HL-60 (cell line): Measurements from ENCODE around the gene PRAME.

ENCODE experiments used
- DNase-seq, 2 experiments: peaks; one replicate each; pipeline ENCODE4 v3.0.0-alpha.2; 2010 to 2020; ENCODE audit warnings: low read depth in 1 of 2, low spot score in 1 of 2
- H3K27ac ChIP-seq: fragments of 250-450 bp; sonication (Bioruptor Pico); replicated peaks from 2 replicates; pipeline ENCODE4 v1.5.1; 2020; ENCODE audit warnings: mild to moderate bottlenecking, moderate library complexity
- H3K27me3 ChIP-seq: fragments of 250-450 bp; sonication (Bioruptor Pico); 2 replicates; pipeline ENCODE4 v1.5.1; 2021; ENCODE audit warnings: mild to moderate bottlenecking, moderate library complexity; ENCODE audit not compliant: insufficient read depth, poor library complexity, severe bottlenecking
- H3K4me3 ChIP-seq: replicated peaks from 2 replicates; pipeline ENCODE4 v1.5.1; 2011; ENCODE audit warnings: mild to moderate bottlenecking, control low read depth, low read length; ENCODE audit not compliant: insufficient read depth
- GABPA ChIP-seq: IDR thresholded peaks from 2 replicates; pipeline ENCODE4 v1.6.1; 2012; ENCODE audit warnings: low read depth
- POLR2AphosphoS5 ChIP-seq: IDR thresholded peaks from 2 replicates; pipeline ENCODE4 v1.6.1; 2012; ENCODE audit warnings: low read depth
- SPI1 ChIP-seq: IDR thresholded peaks from 2 replicates; pipeline ENCODE4 v1.6.1; 2012; ENCODE audit warnings: low read depth, mild to moderate bottlenecking, borderline replicate concordance
- TF ChIP-seq, protein P1 (sequence below): IDR thresholded peaks from 2 replicates; pipeline ENCODE4 v1.6.1; 2012; ENCODE audit warnings: low read depth; ENCODE audit not compliant: insufficient replicate concordance
- TF ChIP-seq, protein P2 (sequence below): IDR thresholded peaks from one replicate; pipeline ENCODE4 v1.5.1; 2011; ENCODE audit warnings: low read length, control low read depth, inconsistent platforms; ENCODE audit not compliant: insufficient read depth

Gene PRAME

DNA sequence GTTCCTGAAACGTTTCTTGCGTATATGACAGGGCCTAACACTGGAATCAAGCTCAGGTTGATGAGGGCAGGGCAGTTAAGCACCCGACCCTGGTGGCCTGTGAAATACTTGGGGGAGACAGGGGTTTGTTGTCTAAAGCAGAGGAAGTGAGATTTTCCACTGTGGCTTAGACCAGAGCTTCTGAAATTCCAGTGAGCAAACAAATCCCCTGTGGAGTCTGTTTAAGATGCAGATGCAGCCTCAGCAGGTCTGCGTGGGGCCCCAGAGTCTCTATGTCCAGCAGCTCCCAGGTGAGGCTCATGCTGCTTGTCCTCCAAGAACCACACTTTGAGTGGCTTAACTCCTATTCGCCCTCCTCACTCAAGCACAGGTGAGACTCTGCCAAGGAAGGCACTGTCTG lies 39.1 kb upstream of the PRAME start:
- Histone ChIP-seq H3K27ac (no peak overlapping the region), H3K4me3 (no peak overlapping the region), H3K27me3 (peaks cover 4% of the 10 kb centered on the region)
- TF ChIP-seq SPI1 (no peak), GABPA (no peak), POLR2AphosphoS5 (no peak)
- TF ChIP-seq, protein P1, sequence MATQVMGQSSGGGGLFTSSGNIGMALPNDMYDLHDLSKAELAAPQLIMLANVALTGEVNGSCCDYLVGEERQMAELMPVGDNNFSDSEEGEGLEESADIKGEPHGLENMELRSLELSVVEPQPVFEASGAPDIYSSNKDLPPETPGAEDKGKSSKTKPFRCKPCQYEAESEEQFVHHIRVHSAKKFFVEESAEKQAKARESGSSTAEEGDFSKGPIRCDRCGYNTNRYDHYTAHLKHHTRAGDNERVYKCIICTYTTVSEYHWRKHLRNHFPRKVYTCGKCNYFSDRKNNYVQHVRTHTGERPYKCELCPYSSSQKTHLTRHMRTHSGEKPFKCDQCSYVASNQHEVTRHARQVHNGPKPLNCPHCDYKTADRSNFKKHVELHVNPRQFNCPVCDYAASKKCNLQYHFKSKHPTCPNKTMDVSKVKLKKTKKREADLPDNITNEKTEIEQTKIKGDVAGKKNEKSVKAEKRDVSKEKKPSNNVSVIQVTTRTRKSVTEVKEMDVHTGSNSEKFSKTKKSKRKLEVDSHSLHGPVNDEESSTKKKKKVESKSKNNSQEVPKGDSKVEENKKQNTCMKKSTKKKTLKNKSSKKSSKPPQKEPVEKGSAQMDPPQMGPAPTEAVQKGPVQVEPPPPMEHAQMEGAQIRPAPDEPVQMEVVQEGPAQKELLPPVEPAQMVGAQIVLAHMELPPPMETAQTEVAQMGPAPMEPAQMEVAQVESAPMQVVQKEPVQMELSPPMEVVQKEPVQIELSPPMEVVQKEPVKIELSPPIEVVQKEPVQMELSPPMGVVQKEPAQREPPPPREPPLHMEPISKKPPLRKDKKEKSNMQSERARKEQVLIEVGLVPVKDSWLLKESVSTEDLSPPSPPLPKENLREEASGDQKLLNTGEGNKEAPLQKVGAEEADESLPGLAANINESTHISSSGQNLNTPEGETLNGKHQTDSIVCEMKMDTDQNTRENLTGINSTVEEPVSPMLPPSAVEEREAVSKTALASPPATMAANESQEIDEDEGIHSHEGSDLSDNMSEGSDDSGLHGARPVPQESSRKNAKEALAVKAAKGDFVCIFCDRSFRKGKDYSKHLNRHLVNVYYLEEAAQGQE = no peak
- TF ChIP-seq, protein P2, sequence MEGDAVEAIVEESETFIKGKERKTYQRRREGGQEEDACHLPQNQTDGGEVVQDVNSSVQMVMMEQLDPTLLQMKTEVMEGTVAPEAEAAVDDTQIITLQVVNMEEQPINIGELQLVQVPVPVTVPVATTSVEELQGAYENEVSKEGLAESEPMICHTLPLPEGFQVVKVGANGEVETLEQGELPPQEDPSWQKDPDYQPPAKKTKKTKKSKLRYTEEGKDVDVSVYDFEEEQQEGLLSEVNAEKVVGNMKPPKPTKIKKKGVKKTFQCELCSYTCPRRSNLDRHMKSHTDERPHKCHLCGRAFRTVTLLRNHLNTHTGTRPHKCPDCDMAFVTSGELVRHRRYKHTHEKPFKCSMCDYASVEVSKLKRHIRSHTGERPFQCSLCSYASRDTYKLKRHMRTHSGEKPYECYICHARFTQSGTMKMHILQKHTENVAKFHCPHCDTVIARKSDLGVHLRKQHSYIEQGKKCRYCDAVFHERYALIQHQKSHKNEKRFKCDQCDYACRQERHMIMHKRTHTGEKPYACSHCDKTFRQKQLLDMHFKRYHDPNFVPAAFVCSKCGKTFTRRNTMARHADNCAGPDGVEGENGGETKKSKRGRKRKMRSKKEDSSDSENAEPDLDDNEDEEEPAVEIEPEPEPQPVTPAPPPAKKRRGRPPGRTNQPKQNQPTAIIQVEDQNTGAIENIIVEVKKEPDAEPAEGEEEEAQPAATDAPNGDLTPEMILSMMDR = no peak
- DNase-seq = no peak

GRCh38 chr22:22595001-22595835 lies 36.2 kb upstream of the PRAME start:
- peaks cover 2% of the 10 kb centered on the region for H3K27me3 ChIP-seq

DNA sequence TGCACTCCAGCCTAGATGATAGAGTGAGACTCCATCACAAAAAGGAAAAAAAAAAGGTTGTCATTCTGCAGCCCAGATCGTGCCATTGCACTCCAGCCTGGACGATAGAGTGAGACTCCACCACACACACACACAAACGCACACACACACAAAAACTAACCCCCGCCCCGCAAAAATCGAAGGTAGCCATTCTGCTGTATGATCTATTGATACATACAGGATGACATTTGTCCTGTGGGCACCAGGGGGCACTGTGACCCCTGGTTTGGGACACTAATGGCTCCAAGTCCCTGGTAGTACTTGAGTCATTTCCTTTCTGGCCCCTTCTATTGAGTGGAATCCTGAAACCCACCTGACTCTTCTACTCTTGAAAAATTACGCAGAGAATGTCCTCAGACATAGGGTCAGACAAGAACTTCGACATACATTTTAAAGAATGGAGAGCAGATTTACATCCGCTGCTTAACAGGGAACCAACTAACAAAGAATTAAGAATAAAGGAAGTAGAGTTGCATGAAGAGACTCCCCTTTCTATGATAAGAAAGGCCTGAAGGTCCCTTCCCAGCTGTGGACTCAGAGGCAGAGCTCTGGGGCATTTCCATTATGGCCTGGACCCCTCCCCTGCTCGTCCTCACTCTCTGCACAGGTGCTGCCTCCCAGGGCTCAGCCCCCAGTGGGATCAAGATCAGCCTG lies 35.0 kb upstream of the PRAME start:
- peaks cover 2% of the 10 kb centered on the region for H3K27me3 ChIP-seq
- peak in 1 of 2 experiments; percentile 45 for DNase-seq
- H3K27ac ChIP-seq = no peak overlapping the region
- TF ChIP-seq, protein P1 = no peak
- TF ChIP-seq, protein P2 = peak; percentile 70
- no peak overlapping the region for H3K4me3 ChIP-seq

More at GRCh38 chr22:22595001-22595835, 36.2 kb upstream of the PRAME start:
- no peak overlapping the region for H3K4me3 ChIP-seq
- no peak for TF ChIP-seq SPI1
- TF ChIP-seq, protein P2 = no peak
- TF ChIP-seq, protein P1 = no peak
- no peak for TF ChIP-seq POLR2AphosphoS5
- no peak for TF ChIP-seq GABPA
- H3K27ac ChIP-seq = no peak overlapping the region
- no peak for DNase-seq
